Ovary (tissue), 3 donors: ENCODE data around the gene MAP3K7.

Experiments used
- CTCF ChIP-seq, 3 donors: fragments of 450-650 bp in 2 of 3; fragments of 200-600 bp in 1 of 3; IDR thresholded peaks; one replicate each; pipeline versions ENCODE4 v1.5.1 to v1.8.0; 2016 to 2022; ENCODE audit warnings: antibody characterized with exemption in 3 of 3, mild to moderate bottlenecking in 1 of 3
- EP300 ChIP-seq: sonication (generic); formaldehyde crosslinking; IDR thresholded peaks from one replicate; pipeline ENCODE4 v1.6.1; 2017; ENCODE audit warnings: antibody characterized with exemption
- POLR2A ChIP-seq: fragments of 450-650 bp; IDR thresholded peaks from one replicate; pipeline ENCODE4 v1.6.1; 2017; ENCODE audit warnings: antibody characterized with exemption, mild to moderate bottlenecking, moderate library complexity
- donor health status: DM: no; HTN: no; CAD: no.

GRCh38 chr6:90621581-90621980, 34.7 kb upstream of the MAP3K7 start:
- TF ChIP-seq CTCF (IDR thresholded peaks at IDR 0.05) (no peak), POLR2A (no peak), EP300 (no peak)
